ENCODE results near the gene AMH.

Gene AMH

DNA sequence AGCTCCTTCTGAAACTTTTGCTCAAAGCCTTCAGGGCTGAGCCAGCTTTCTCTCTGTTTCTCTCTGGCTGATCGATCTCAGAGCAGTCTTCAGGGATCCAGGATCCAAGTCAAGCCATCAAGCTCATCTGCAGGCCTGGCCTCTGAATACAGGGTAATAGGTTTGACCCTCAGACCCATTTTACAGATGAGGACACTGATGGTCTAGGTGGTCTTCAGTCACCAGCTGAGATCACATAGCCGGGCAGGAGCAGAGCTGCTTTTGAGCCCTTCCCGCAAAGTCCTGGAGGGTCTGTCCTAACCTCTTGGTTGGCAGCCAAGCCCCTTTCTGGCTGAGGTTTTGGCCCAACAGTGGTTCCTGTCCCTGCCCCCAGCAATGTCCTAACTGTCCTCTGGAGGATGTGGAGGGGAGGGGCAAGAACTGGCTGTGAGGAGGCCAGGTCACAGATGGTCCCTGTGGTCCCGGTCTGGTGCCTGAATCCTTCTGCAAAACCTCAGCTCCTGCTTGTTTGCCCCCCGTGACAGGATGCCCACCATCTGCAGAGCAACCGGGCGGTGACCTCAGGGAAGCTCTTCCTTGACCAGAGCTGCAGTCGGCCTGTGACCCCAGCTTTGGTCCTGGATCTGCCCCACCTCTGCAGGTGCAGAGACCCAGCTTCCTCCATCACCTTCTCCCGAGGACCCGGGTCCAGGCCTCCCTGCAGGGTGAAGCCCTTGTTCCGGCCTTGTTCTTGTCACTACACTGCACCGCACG is 38.6 kb downstream of the AMH start:
- Histone ChIP-seq H3K4me1 (ENCODE audit: control insufficient read depth, insufficient read depth, low read length, poor library complexity, severe bottlenecking) (peaks cover 20% of the 10 kb centered on the region), H3K27me3 (replicated peaks; ENCODE audit: control insufficient read depth, insufficient read depth, low read length, poor library complexity, severe bottlenecking) (no peaks in the 10 kb centered on the region)

DNA sequence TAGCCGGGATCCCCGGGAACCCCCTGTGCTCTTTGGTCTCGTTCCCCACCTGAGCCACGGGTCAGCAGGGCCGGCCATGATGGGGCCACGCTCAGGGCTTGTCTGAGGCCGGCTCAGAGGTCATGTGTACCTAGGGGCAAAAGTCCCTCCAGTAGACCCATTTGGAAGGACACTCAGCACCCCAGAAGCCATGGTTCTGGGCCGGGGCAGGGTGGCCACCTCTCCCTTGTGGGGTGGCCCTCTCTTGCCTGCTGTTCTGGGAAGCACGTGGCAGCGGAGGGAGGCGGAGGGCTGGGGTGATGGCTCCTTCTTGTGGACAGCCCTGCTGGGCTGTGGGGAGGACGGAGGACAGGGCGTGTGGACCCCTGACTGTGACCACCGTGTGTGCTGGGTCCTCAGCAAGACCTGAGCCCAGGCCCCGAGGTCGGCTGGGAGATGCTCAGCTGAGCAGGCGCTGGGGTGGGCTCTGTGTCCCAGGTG is 39.3 kb downstream of the AMH start:
- no peak for DNase-seq
- Histone ChIP-seq H3K9me3 (ENCODE audit: control insufficient read depth, low read length) (no peaks in the 10 kb centered on the region), H3K27me3 (replicated peaks; ENCODE audit: control insufficient read depth, insufficient read depth, low read length, poor library complexity, severe bottlenecking) (no peaks in the 10 kb centered on the region), H3K27ac (ENCODE audit: insufficient read depth, low read length, poor library complexity, severe bottlenecking) (no peak overlapping the region), H3K4me1 (ENCODE audit: control insufficient read depth, insufficient read depth, low read length, poor library complexity, severe bottlenecking) (peaks cover 20% of the 10 kb centered on the region), H3K4me3 (ENCODE audit: insufficient read depth, low read depth, low read length, poor library complexity, severe bottlenecking) (no peak overlapping the region), H3K36me3 (ENCODE audit: control insufficient read depth, insufficient read depth, low read length) (no peaks in the 10 kb centered on the region)

More for the DNA sequence above, 38.6 kb downstream of the AMH start:
- Histone ChIP-seq H3K4me3 (ENCODE audit: insufficient read depth, low read depth, low read length, poor library complexity, severe bottlenecking) (no peak overlapping the region), H3K27ac (ENCODE audit: insufficient read depth, low read length, poor library complexity, severe bottlenecking) (no peak overlapping the region), H3K36me3 (ENCODE audit: control insufficient read depth, insufficient read depth, low read length) (no peaks in the 10 kb centered on the region), H3K9me3 (ENCODE audit: control insufficient read depth, low read length) (no peaks in the 10 kb centered on the region)
- no peak for DNase-seq

GRCh38 chr19:2288818-2289713 is 39.9 kb downstream of the AMH start:
- H3K27me3 ChIP-seq (replicated peaks; ENCODE audit: control insufficient read depth, insufficient read depth, low read length, poor library complexity, severe bottlenecking), result no peaks in the 10 kb centered on the region
- DNase-seq, result no peak
- peak overlapping the region; percentile 72 for H3K4me3 ChIP-seq (ENCODE audit: insufficient read depth, low read depth, low read length, poor library complexity, severe bottlenecking)
- H3K36me3 ChIP-seq (ENCODE audit: control insufficient read depth, insufficient read depth, low read length), result no peaks in the 10 kb centered on the region
- no peaks in the 10 kb centered on the region for H3K9me3 ChIP-seq (ENCODE audit: control insufficient read depth, low read length)
- H3K4me1 ChIP-seq (ENCODE audit: control insufficient read depth, insufficient read depth, low read length, poor library complexity, severe bottlenecking), result peaks cover 20% of the 10 kb centered on the region
- peak overlapping the region; percentile 37 for H3K27ac ChIP-seq (ENCODE audit: insufficient read depth, low read length, poor library complexity, severe bottlenecking)

- Histone ChIP-seq H3K4me3 (ENCODE audit: insufficient read depth, low read depth, low read length, poor library complexity, severe bottlenecking) (peak overlapping the region; percentile 72), H3K9me3 (ENCODE audit: control insufficient read depth, low read length) (no peaks in the 10 kb centered on the region), H3K4me1 (ENCODE audit: control insufficient read depth, insufficient read depth, low read length, poor library complexity, severe bottlenecking) (peaks cover 20% of the 10 kb centered on the region), H3K27me3 (replicated peaks; ENCODE audit: control insufficient read depth, insufficient read depth, low read length, poor library complexity, severe bottlenecking) (no peaks in the 10 kb centered on the region), H3K36me3 (ENCODE audit: control insufficient read depth, insufficient read depth, low read length) (no peaks in the 10 kb centered on the region), H3K27ac (ENCODE audit: insufficient read depth, low read length, poor library complexity, severe bottlenecking) (peak overlapping the region; percentile 37)
- DNase-seq, result peak in 2 of 3 donors; percentile 32 to 36
Measured at GRCh38 chr19:2289714-2290435, 40.8 kb downstream of the AMH start.

DNA sequence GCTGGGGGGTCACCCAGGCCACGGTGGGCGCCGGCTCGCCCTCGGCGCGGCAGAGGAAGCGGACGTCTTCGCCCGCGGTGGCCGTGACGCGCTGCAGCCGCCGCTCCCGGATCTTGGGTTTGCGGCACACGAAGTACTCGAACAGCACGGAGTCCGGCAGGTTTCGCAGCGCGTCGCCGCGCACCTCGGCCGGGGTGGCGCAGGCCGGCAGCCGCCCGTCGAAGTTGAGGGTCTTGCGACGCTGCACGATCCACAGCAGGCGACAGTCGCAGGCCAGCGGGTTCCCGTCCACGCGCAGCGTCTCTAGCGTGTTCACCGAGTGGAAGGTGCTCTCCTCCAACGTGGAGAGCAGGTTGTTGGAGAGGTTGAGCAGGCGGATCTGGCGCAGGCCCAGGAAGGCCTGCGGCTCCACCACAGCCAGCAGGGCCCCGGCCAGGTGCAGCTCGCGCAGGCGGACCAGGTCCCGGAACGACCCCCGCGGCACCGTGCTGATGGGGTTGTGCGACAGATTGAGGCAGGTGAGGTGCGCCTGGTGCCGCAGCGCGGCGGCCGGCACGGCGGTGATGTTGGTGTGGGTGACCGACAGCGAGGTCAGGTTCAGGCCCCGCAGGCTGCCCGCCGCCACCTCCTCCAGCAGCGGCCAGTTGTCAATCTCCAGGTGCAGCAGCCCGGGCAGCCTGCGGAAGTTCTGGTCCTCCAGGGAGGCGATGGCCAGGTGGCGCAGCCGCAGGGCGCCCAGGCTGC is 41.5 kb downstream of the AMH start:
- Histone ChIP-seq H3K4me1 (ENCODE audit: control insufficient read depth, insufficient read depth, low read length, poor library complexity, severe bottlenecking) (peaks cover 20% of the 10 kb centered on the region), H3K4me3 (ENCODE audit: insufficient read depth, low read depth, low read length, poor library complexity, severe bottlenecking) (peak overlapping the region; percentile 72), H3K27ac (ENCODE audit: insufficient read depth, low read length, poor library complexity, severe bottlenecking) (peak overlapping the region; percentile 37), H3K27me3 (replicated peaks; ENCODE audit: control insufficient read depth, insufficient read depth, low read length, poor library complexity, severe bottlenecking) (no peaks in the 10 kb centered on the region), H3K36me3 (ENCODE audit: control insufficient read depth, insufficient read depth, low read length) (no peaks in the 10 kb centered on the region), H3K9me3 (ENCODE audit: control insufficient read depth, low read length) (no peaks in the 10 kb centered on the region)
- DNase-seq, result no peak

DNA sequence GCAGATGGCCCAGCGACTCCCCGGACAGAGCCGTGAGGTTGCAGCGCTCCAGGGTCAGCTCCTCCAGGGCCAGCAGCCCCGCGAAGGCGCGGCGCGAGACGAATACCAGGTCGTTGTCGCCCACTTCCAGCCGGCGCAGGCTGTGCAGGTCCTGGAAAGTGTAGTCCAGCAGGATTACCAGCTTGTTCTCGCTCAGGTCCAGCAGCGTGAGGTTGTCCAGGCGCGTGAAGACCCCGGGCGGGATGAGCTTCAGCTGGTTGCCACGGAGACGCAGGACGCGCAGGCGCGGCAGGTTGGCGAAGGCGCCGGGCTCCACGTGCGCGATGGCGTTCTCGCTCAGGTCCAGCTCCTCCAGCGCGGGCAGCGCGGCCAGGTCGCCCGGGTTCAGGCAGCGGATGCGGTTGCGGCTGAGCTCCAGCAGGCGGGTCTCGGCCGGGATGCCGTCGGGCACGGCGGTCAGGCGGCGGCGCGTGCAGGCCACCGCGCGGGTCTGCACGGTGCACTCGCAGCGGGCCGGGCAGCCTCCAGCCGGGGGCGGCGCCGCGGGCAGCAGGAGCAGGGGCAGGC is 42.1 kb downstream of the AMH start:
- no peaks in the 10 kb centered on the region for H3K9me3 ChIP-seq (ENCODE audit: control insufficient read depth, low read length)
- H3K27ac ChIP-seq (ENCODE audit: insufficient read depth, low read length, poor library complexity, severe bottlenecking), result no peak overlapping the region
- H3K27me3 ChIP-seq (replicated peaks; ENCODE audit: control insufficient read depth, insufficient read depth, low read length, poor library complexity, severe bottlenecking), result no peaks in the 10 kb centered on the region
- peak overlapping the region; percentile 72 for H3K4me3 ChIP-seq (ENCODE audit: insufficient read depth, low read depth, low read length, poor library complexity, severe bottlenecking)
- DNase-seq, result no peak
- peaks cover 20% of the 10 kb centered on the region for H3K4me1 ChIP-seq (ENCODE audit: control insufficient read depth, insufficient read depth, low read length, poor library complexity, severe bottlenecking)
- H3K36me3 ChIP-seq (ENCODE audit: control insufficient read depth, insufficient read depth, low read length), result no peaks in the 10 kb centered on the region

DNA sequence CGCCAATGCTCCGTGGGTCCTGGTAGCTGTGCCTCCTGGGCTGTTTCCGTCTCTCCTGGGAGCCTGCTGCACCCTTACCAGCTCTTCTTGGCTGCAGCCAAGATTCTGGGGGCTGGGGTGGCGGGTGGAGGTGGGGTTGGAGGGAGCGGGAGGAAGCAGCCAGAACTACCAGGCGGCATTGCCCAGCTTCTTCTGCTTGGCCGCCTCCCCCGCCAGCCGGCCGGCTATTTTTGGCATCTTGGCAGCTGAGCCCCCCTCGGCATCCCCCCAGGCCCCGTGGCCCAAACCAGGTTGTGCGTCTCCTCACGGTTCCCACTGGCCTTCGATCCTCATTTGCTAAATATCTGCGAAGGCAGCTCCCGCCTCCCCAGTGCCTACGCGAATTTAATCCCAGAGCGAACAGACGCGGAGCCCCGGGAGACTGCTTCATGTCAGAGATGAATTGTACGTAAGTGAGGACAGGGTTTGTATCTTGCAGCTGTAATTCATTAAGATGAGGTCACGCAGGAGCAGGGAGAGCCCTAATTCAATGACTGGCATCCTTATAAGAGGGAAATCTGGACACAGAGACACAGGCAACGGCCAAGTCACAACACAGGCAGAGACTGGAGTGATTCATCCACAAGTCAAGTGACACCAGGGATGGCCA is 45.7 kb downstream of the AMH start:
- no peaks in the 10 kb centered on the region for H3K27me3 ChIP-seq (replicated peaks; ENCODE audit: control insufficient read depth, insufficient read depth, low read length, poor library complexity, severe bottlenecking)
- H3K9me3 ChIP-seq (ENCODE audit: control insufficient read depth, low read length), result no peaks in the 10 kb centered on the region
- H3K27ac ChIP-seq (ENCODE audit: insufficient read depth, low read length, poor library complexity, severe bottlenecking), result no peak overlapping the region
- peaks cover 8% of the 10 kb centered on the region for H3K4me1 ChIP-seq (ENCODE audit: control insufficient read depth, insufficient read depth, low read length, poor library complexity, severe bottlenecking)
- no peaks in the 10 kb centered on the region for H3K36me3 ChIP-seq (ENCODE audit: control insufficient read depth, insufficient read depth, low read length)
- DNase-seq, result no peak
- H3K4me3 ChIP-seq (ENCODE audit: insufficient read depth, low read depth, low read length, poor library complexity, severe bottlenecking), result no peak overlapping the region

DNA sequence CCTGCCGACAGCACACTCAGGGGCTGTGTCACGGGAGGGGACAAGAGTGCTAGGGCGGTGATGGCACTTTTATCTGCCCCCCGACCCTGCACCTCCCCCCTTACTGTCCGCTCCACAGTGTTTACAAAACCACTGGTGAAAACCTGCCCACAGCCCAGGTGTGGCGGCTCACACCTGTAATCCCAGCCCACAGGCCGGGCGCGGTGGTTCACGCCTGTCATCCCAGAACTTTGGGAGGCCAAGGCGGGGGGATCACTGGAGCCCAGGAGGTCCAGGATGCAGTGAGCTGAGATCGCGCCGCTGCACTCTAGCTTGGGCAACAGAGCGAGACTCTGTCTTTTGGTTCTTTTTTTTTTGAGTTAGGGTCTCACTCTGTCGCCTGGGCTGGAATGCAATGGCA is 47.0 kb downstream of the AMH start:
- DNase-seq, result no peak
- Histone ChIP-seq H3K4me3 (ENCODE audit: insufficient read depth, low read depth, low read length, poor library complexity, severe bottlenecking) (no peak overlapping the region), H3K36me3 (ENCODE audit: control insufficient read depth, insufficient read depth, low read length) (no peaks in the 10 kb centered on the region), H3K27ac (ENCODE audit: insufficient read depth, low read length, poor library complexity, severe bottlenecking) (no peak overlapping the region), H3K4me1 (ENCODE audit: control insufficient read depth, insufficient read depth, low read length, poor library complexity, severe bottlenecking) (peaks cover 2% of the 10 kb centered on the region), H3K9me3 (ENCODE audit: control insufficient read depth, low read length) (no peaks in the 10 kb centered on the region), H3K27me3 (replicated peaks; ENCODE audit: control insufficient read depth, insufficient read depth, low read length, poor library complexity, severe bottlenecking) (no peaks in the 10 kb centered on the region)

GRCh38 chr19:2300533-2300932 is 51.4 kb downstream of the AMH start:
- no peak overlapping the region for H3K4me3 ChIP-seq (ENCODE audit: insufficient read depth, low read depth, low read length, poor library complexity, severe bottlenecking)
- no peak overlapping the region for H3K27ac ChIP-seq (ENCODE audit: insufficient read depth, low read length, poor library complexity, severe bottlenecking)
- H3K36me3 ChIP-seq (ENCODE audit: control insufficient read depth, insufficient read depth, low read length), result no peaks in the 10 kb centered on the region
- H3K4me1 ChIP-seq (ENCODE audit: control insufficient read depth, insufficient read depth, low read length, poor library complexity, severe bottlenecking), result peaks cover 9% of the 10 kb centered on the region
- H3K27me3 ChIP-seq (replicated peaks; ENCODE audit: control insufficient read depth, insufficient read depth, low read length, poor library complexity, severe bottlenecking), result peaks cover 11% of the 10 kb centered on the region
- no peaks in the 10 kb centered on the region for H3K9me3 ChIP-seq (ENCODE audit: control insufficient read depth, low read length)
- no peak for DNase-seq
